ENCODE data around the gene LINC00237. TPM values are rescaled to one million over a fixed set of nuclear protein-coding genes. Genes with fewer than 3 reads are reported as not detected.
A peak's percentile ranks its signal among the peaks of the same experiment; 100 is the strongest.

Gene LINC00237
- total RNA-seq: not detected in 2 replicates
- not detected in 2 replicates for polyA plus RNA-seq

DNA sequence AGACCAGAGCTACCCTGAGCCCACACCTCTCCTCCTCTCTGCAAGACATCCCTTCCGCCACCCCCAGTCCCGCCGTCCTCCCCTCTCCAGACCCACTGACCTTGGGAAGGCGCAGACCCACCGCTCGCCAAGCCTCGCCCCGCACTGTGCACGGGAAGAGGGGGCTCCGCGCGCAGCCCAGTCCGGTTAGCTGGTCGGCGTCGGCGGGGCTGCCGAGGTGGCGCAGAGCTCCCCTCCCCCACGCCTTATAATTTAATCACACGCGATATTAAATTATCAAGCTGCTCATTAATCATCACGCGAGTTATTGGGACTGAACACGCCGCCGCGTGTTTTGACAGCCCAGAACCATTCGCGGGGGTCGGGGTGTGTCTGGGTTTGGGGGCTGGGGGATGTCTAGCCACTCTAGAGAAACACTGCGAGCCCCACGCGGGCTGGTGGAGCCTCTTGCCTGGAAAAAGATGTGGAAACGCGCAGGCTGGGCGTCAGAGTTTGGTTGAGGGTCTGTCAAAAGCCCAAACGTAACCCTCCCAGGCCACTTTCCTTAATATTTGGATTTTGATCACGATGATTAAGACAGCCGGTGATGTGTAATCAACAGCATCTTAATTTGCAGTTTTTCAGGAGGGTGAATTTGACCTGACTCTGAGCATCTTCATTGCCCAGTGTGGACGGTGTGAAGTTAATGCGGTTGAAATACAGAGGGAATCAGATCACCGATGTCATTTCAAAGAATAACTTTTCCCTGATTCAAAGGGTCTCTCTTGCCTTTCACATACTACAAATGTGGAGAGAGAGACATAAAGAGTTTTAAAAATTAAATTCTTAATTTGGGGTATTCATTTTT is at the start of gene LINC00237:
LINC00237 (minus strand) TSS at position 188 of the 847 bp plus-strand sequence.
- peak within 1 kb of the TSS; percentile 10 for H3K4me3 ChIP-seq

DNA sequence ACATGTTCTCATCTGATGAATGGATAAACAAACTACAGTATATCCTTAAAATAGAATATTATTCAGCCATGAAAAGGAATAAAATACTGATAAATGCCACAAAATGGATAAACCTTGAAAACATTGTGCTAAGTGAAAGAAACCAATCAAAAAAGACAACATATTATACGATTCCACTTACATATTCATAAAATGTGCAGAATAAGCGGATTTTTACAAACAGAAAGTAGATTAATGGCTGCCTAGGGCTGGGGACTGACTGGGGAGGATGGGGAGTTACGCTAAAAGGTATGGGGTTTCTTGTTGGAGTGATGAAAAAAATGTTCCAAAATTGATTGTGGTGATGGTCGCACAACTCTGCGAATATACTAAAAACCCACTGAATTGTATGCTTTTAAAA is 49.1 kb upstream of the LINC00237 start:
- Histone ChIP-seq H3K9me3 (ENCODE audit: low read depth) (no peaks in the 10 kb centered on the region), H3K4me3 (no peak overlapping the region), H3K36me3 (no peaks in the 10 kb centered on the region), H3K27ac (no peak overlapping the region), H3K27me3 (no peaks in the 10 kb centered on the region), H3K4me1 (ENCODE audit: low read depth) (no peaks in the 10 kb centered on the region)
- no peak for TF ChIP-seq CTCF (IDR thresholded peaks at IDR 0.05; ENCODE audit: low read depth, low read length)
- no peak for DNase-seq (ENCODE audit: low read depth in 1 of 2, low spot score in 1 of 2)

More for the DNA sequence above, at the start of gene LINC00237:
- no peak for TF ChIP-seq CTCF (IDR thresholded peaks at IDR 0.05; ENCODE audit: low read depth, low read length)
- H3K9me3 ChIP-seq (ENCODE audit: low read depth): no peaks in the 10 kb centered on the region
- peaks cover 94% of the 10 kb centered on the region for H3K27me3 ChIP-seq
- peaks cover 2% of the 10 kb centered on the region for H3K4me1 ChIP-seq (ENCODE audit: low read depth)
- no peak for DNase-seq (ENCODE audit: low read depth in 1 of 2, low spot score in 1 of 2)
- no peaks in the 10 kb centered on the region for H3K36me3 ChIP-seq
- H3K27ac ChIP-seq: no peak within 1 kb of the TSS

DNA sequence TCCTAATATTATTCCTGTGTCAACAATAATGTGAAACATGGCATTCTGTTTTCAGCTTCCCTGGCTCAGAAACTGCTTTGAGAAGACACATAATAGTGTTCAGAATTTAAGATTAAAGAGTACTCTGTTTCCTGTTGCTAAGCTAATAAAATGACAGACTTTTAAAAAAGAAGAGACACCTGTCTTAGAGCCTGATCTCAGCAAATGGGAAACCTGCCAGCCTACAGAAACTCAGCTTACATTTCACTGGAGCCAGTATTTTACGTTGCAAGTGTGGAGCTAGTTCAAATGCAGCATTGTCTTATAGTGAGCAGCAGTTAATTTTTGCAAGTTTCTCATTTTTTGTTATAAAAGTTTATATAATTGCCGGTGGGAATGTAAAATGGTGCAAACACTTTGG is 48.5 kb upstream of the LINC00237 start:
- no peak overlapping the region for H3K27ac ChIP-seq
- no peak for DNase-seq (ENCODE audit: low read depth in 1 of 2, low spot score in 1 of 2)
- no peak overlapping the region for H3K4me3 ChIP-seq
- H3K9me3 ChIP-seq (ENCODE audit: low read depth): no peaks in the 10 kb centered on the region
- no peaks in the 10 kb centered on the region for H3K4me1 ChIP-seq (ENCODE audit: low read depth)
- H3K27me3 ChIP-seq: no peaks in the 10 kb centered on the region
- no peaks in the 10 kb centered on the region for H3K36me3 ChIP-seq
- no peak for TF ChIP-seq CTCF (IDR thresholded peaks at IDR 0.05; ENCODE audit: low read depth, low read length)

- no peak for TF ChIP-seq CTCF (IDR thresholded peaks at IDR 0.05; ENCODE audit: low read depth, low read length)
- no peaks in the 10 kb centered on the region for H3K36me3 ChIP-seq
- no peak overlapping the region for H3K4me3 ChIP-seq
- no peaks in the 10 kb centered on the region for H3K27me3 ChIP-seq
- no peaks in the 10 kb centered on the region for H3K9me3 ChIP-seq (ENCODE audit: low read depth)
- H3K4me1 ChIP-seq (ENCODE audit: low read depth): no peaks in the 10 kb centered on the region
- DNase-seq (ENCODE audit: low read depth in 1 of 2, low spot score in 1 of 2): no peak
- H3K27ac ChIP-seq: no peak overlapping the region
Measured at GRCh38 chr20:21151791-21152190, 45.6 kb upstream of the LINC00237 start.

- Histone ChIP-seq H3K27me3 (no peaks in the 10 kb centered on the region), H3K4me1 (ENCODE audit: low read depth) (no peaks in the 10 kb centered on the region), H3K4me3 (no peak overlapping the region), H3K9me3 (ENCODE audit: low read depth) (no peaks in the 10 kb centered on the region), H3K27ac (no peak overlapping the region), H3K36me3 (no peaks in the 10 kb centered on the region)
- no peak for DNase-seq (ENCODE audit: low read depth in 1 of 2, low spot score in 1 of 2)
- TF ChIP-seq CTCF (IDR thresholded peaks at IDR 0.05; ENCODE audit: low read depth, low read length): no peak
Measured at GRCh38 chr20:21149344-21149743, 43.2 kb upstream of the LINC00237 start.

Data from cardiac muscle cell (in vitro differentiated cells and primary cell).